HEK293 (cell line): Measurements from ENCODE around the gene NINL.

Experiments used
- ATF2 ChIP-seq: fragments of 450-650 bp; formaldehyde crosslinking; IDR thresholded peaks from 2 replicates; pipeline ENCODE4 v1.5.1; 2016; ENCODE audit warnings: missing biosample characterization, missing genetic modification characterization, low read depth
- CTCF ChIP-seq: fragments of 450-650 bp; formaldehyde crosslinking; IDR thresholded peaks from 2 replicates; pipeline ENCODE4 v1.5.1; 2016; ENCODE audit warnings: missing biosample characterization, missing genetic modification characterization
- KLF16 ChIP-seq: fragments of 450-650 bp; formaldehyde crosslinking; IDR thresholded peaks from 2 replicates; pipeline ENCODE4 v1.5.1; 2017; ENCODE audit warnings: missing biosample characterization, missing genetic modification characterization
- REST ChIP-seq: fragments of 450-650 bp; formaldehyde crosslinking; IDR thresholded peaks from 2 replicates; pipeline ENCODE4 v1.5.1; 2016; ENCODE audit warnings: missing biosample characterization, missing genetic modification characterization
- ZBTB10 ChIP-seq: fragments of 450-650 bp; formaldehyde crosslinking; IDR thresholded peaks from 2 replicates; pipeline ENCODE4 v1.5.1; 2016; ENCODE audit warnings: missing biosample characterization, missing genetic modification characterization
- ZNF138 ChIP-seq: fragments of 450-650 bp; formaldehyde crosslinking; IDR thresholded peaks from 2 replicates; pipeline ENCODE4 v1.5.1; 2016; ENCODE audit warnings: missing biosample characterization, missing genetic modification characterization, borderline replicate concordance
- ZNF692 ChIP-seq: fragments of 450-650 bp; formaldehyde crosslinking; IDR thresholded peaks from 2 replicates; pipeline ENCODE4 v1.5.1; 2016; ENCODE audit warnings: missing biosample characterization, missing genetic modification characterization
- ZSCAN30 ChIP-seq: fragments of 450-650 bp; IDR thresholded peaks from 2 replicates; pipeline ENCODE4 v1.5.1; 2018; ENCODE audit warnings: missing biosample characterization, mild to moderate bottlenecking, missing genetic modification characterization, moderate library complexity

GRCh38 chr20:25517124-25517523 lies 68.2 kb downstream of the NINL start:
- no peak for TF ChIP-seq ZNF138 (tag by site-specific recombination)
- no peak for TF ChIP-seq CTCF (tag by site-specific recombination)
- no peak for TF ChIP-seq REST
- TF ChIP-seq ZSCAN30 (tag by site-specific recombination): no peak
- no peak for TF ChIP-seq KLF16
- TF ChIP-seq ZNF692 (tag by site-specific recombination): no peak
- TF ChIP-seq ATF2: no peak
- TF ChIP-seq ZBTB10 (tag by site-specific recombination): no peak
